Epithelial cell of umbilical artery (primary cell): ENCODE data around the gene DUSP23. TPM values are rescaled to one million over a fixed set of nuclear protein-coding genes. Genes with fewer than 3 reads are reported as not detected.

Experiments used
- total RNA-seq: library from RNA; depleted of rRNA; stranded (reverse); fragments of >200 nt; gene quantifications from 2 replicates; pipeline ENCODE4 v1.2.3, GENCODE V29; 2014

DUSP23 gene
- 241 and 316 TPM in 2 replicates for total RNA-seq

GRCh38 chr1:159780583-159781582 is at the start of gene DUSP23:
TSS of gene DUSP23 (plus strand) at chr1:159780962. CDS start at chr1:159781101, 139 bp downstream.

DNA sequence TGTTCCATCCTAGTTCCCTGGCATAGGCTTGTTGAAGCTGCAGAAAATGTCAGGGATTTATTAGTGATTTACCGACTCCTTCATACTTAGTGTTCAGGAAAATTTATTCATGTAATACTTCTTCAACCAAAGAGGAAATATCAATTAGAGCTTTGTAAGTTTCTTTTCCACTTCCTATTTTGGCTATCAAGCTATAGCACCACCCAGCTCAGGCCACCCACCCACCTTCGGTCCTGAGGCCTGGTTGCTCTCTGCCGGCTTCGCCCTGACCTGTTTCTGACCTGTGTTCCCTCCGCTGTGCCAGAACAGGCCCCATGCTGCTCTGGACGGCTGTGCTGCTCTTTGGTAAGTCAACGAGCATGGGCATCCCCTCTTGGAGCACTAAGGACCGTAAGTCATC is 21.3 kb downstream of the DUSP23 start, which contains the start of gene FCRL6:
FCRL6 (plus strand) TSS at position 250 of the 400 bp plus-strand sequence; CDS start at position 315, 65 bp downstream.

GRCh38 chr1:159826441-159827101 is 45.8 kb downstream of the DUSP23 start, which contains the start of gene SLAMF8:
TSS of gene SLAMF8 (plus strand) at chr1:159826873. CDS start at chr1:159826899, 26 bp downstream.

Other genes with a start within 250 kb of the DUSP23 start
- gene OR10J5, start 245.0 kb upstream of the DUSP23 start, total RNA-seq, result not detected in 2 replicates
- not detected in 2 replicates for gene APCS, start 193.1 kb upstream of the DUSP23 start, total RNA-seq
- 0.32 TPM in 1 of 2 replicates, not detected in the other for gene CRP, start 66.4 kb upstream of the DUSP23 start, total RNA-seq
- under 0.01 and 0.30 TPM in 2 replicates for gene FCRL6, start 21.4 kb downstream of the DUSP23 start, total RNA-seq
- not detected in 2 replicates for gene SLAMF8, start 45.9 kb downstream of the DUSP23 start, total RNA-seq
- gene VSIG8, start 81.7 kb downstream of the DUSP23 start, total RNA-seq, result under 0.01 TPM in 1 of 2 replicates, not detected in the other
- 1.5 and 1.9 TPM in 2 replicates for gene CFAP45, start 119.2 kb downstream of the DUSP23 start, total RNA-seq
- gene TAGLN2, start 144.5 kb downstream of the DUSP23 start, total RNA-seq, result 507 and 711 TPM in 2 replicates
- not detected in 2 replicates for gene IGSF9, start 164.7 kb downstream of the DUSP23 start, total RNA-seq
- not detected in 2 replicates for gene SLAMF9, start 173.3 kb downstream of the DUSP23 start, total RNA-seq